ENCODE results near the gene TUT4. TPM values are rescaled to one million over a fixed set of nuclear protein-coding genes. Genes with fewer than 3 reads are reported as not detected.

TUT4 gene
- total RNA-seq, 1 experiment from 2014 or later: 67.4 TPM

DNA sequence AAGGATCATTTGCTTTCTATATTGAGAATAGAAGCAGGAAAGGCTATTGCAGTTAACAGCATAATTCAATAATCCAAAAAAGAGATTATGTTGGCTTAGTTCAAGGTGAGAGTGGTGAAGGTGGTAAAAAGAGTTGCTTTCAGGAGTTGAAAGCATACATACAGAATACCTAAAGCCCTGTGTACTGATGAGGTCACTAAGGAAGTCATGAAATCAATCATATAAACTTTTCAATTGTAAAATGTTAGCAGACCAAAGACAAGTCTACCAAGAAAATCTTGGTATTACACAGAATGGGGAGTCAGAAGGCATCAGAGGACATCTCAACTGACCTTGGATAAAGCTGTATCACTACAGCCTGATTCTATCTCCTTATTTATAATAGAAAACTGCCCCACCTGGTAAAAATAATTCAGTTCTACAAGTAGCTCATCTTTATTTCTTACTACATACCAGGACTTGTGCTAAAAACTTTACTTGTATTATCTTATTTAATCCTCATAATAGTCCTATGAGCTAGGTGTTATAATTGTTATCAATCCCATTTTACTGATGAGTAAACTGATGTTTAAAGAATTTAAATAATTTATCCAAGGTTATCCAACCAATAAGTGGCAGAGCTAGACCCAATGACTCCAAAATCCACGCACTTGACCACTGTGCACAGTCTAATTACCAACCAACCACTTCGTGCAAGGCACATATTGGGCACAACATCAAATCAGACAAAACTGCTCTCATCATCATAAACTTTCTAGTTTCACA, 40.9 kb downstream of the TUT4 start:
- Histone ChIP-seq H3K4me1 (ENCODE audit: control insufficient read depth, insufficient read depth, low read length) (no peaks in the 10 kb centered on the region), H3K9me3 (ENCODE audit: control insufficient read depth, insufficient read depth, low read depth, low read length) (no peaks in the 10 kb centered on the region), H3K36me3 (ENCODE audit: control insufficient read depth, insufficient read depth, low read length) (peaks cover 20% of the 10 kb centered on the region), H3K27me3 (ENCODE audit: control insufficient read depth, insufficient read depth, low read length) (no peaks in the 10 kb centered on the region), H3K4me3 (ENCODE audit: low read depth in 2 of 2, low read length in 2 of 2) (no peak overlapping the region), H3K27ac (ENCODE audit: low read length) (no peak overlapping the region)
- intact Hi-C loops (cut with micrococcal nuclease; ENCODE audit: unreplicated experiment): no loop called here
- ATAC-seq (no peak), DNase-seq (ENCODE audit: low read depth, low spot score) (no peak)
- ChIA-PET POLR2A (interaction anchor here (1.0 kb wide), 1 partner anchor 41 kb away, joined by 3 read pairs; the partner anchor contains the start of gene TUT4), CTCF (no interaction called here)
- BruUV-seq (replicated peaks): no TSS peak
- in situ Hi-C loops (cut with HindIII; ENCODE audit: low pct_unique_long_range_greater_than_20kb, low sequenced_read_pairs): no loop called here
- TF ChIP-seq, protein P1, sequence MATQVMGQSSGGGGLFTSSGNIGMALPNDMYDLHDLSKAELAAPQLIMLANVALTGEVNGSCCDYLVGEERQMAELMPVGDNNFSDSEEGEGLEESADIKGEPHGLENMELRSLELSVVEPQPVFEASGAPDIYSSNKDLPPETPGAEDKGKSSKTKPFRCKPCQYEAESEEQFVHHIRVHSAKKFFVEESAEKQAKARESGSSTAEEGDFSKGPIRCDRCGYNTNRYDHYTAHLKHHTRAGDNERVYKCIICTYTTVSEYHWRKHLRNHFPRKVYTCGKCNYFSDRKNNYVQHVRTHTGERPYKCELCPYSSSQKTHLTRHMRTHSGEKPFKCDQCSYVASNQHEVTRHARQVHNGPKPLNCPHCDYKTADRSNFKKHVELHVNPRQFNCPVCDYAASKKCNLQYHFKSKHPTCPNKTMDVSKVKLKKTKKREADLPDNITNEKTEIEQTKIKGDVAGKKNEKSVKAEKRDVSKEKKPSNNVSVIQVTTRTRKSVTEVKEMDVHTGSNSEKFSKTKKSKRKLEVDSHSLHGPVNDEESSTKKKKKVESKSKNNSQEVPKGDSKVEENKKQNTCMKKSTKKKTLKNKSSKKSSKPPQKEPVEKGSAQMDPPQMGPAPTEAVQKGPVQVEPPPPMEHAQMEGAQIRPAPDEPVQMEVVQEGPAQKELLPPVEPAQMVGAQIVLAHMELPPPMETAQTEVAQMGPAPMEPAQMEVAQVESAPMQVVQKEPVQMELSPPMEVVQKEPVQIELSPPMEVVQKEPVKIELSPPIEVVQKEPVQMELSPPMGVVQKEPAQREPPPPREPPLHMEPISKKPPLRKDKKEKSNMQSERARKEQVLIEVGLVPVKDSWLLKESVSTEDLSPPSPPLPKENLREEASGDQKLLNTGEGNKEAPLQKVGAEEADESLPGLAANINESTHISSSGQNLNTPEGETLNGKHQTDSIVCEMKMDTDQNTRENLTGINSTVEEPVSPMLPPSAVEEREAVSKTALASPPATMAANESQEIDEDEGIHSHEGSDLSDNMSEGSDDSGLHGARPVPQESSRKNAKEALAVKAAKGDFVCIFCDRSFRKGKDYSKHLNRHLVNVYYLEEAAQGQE (IDR thresholded peaks at IDR 0.05; ENCODE audit: insufficient read depth in 1 of 2, low read depth in 2 of 2, low read length in 1 of 2): no peak
- TF ChIP-seq SIN3A (IDR thresholded peaks at IDR 0.05; ENCODE audit: borderline replicate concordance, insufficient read depth, low read depth, low read length) (no peak), POLR2AphosphoS5 (IDR thresholded peaks at IDR 0.05; ENCODE audit: low read depth, low read length) (no peak)
- TF ChIP-seq, protein P2, sequence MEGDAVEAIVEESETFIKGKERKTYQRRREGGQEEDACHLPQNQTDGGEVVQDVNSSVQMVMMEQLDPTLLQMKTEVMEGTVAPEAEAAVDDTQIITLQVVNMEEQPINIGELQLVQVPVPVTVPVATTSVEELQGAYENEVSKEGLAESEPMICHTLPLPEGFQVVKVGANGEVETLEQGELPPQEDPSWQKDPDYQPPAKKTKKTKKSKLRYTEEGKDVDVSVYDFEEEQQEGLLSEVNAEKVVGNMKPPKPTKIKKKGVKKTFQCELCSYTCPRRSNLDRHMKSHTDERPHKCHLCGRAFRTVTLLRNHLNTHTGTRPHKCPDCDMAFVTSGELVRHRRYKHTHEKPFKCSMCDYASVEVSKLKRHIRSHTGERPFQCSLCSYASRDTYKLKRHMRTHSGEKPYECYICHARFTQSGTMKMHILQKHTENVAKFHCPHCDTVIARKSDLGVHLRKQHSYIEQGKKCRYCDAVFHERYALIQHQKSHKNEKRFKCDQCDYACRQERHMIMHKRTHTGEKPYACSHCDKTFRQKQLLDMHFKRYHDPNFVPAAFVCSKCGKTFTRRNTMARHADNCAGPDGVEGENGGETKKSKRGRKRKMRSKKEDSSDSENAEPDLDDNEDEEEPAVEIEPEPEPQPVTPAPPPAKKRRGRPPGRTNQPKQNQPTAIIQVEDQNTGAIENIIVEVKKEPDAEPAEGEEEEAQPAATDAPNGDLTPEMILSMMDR (IDR thresholded peaks at IDR 0.05): no peak

DNA sequence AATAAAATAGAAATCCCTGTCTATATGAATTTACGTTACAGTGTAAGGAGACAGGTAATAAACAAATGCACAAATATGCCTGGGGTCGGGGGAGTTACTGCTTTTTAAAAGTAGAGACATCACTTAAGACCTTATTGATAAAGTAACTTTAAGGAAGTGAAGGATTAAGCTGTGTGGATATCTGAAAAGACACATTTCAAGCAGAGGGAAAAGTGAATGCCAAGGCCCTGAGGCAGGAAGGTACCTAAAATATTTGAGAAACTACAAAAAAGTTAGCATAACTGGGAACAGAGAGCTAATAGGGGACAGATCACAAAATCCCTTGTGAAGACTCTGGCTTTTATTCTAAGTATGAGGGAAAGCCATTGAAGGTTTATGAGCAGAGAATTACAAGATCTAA, 41.5 kb downstream of the TUT4 start:
- intact Hi-C loops (cut with micrococcal nuclease; ENCODE audit: unreplicated experiment) (no loop called here), in situ Hi-C loops (cut with HindIII; ENCODE audit: low pct_unique_long_range_greater_than_20kb, low sequenced_read_pairs) (no loop called here)
- Histone ChIP-seq H3K27ac (ENCODE audit: low read length) (no peak overlapping the region), H3K4me1 (ENCODE audit: control insufficient read depth, insufficient read depth, low read length) (no peaks in the 10 kb centered on the region), H3K36me3 (ENCODE audit: control insufficient read depth, insufficient read depth, low read length) (peaks cover 20% of the 10 kb centered on the region), H3K4me3 (ENCODE audit: low read depth in 2 of 2, low read length in 2 of 2) (no peak overlapping the region), H3K9me3 (ENCODE audit: control insufficient read depth, insufficient read depth, low read depth, low read length) (no peaks in the 10 kb centered on the region), H3K27me3 (ENCODE audit: control insufficient read depth, insufficient read depth, low read length) (no peaks in the 10 kb centered on the region)
- CTCF ChIA-PET: no interaction called here
- ATAC-seq: no peak
- POLR2A ChIA-PET: interaction anchor here (1.0 kb wide), 1 partner anchor 42 kb away, joined by 3 read pairs; the partner anchor contains the start of gene TUT4
- DNase-seq (ENCODE audit: low read depth, low spot score): no peak
- no TSS peak for BruUV-seq (replicated peaks)
- TF ChIP-seq POLR2AphosphoS5 (IDR thresholded peaks at IDR 0.05; ENCODE audit: low read depth, low read length) (no peak), SIN3A (IDR thresholded peaks at IDR 0.05; ENCODE audit: borderline replicate concordance, insufficient read depth, low read depth, low read length) (no peak), TCF7L2 (IDR thresholded peaks at IDR 0.05; ENCODE audit: low read depth, low read length) (no peak)
- TF ChIP-seq, protein P1 (IDR thresholded peaks at IDR 0.05; ENCODE audit: insufficient read depth in 1 of 2, low read depth in 2 of 2, low read length in 1 of 2): no peak
- TF ChIP-seq, protein P2 (IDR thresholded peaks at IDR 0.05): no peak

Measured in Panc1 (cell line).